Liver (tissue), 9 donors: ENCODE results near the gene CTU2. TPM values are rescaled to one million over a fixed set of nuclear protein-coding genes. Genes with fewer than 3 reads are reported as not detected.

ENCODE experiments used
- DNase-seq: peaks from one replicate; pipeline ENCODE4 v3.0.0-alpha.2; 2017; ENCODE audit warnings: low spot score
- H3K27ac ChIP-seq, 2 donors: one replicate each; pipeline ENCODE4 v1.7.0; 2013; ENCODE audit warnings: inconsistent platforms in 2 of 2, low read length in 2 of 2, control low read depth in 1 of 2, low read depth in 1 of 2, mild to moderate bottlenecking in 1 of 2
- H3K27me3 ChIP-seq, 4 donors: one replicate each; pipeline versions ENCODE4 v1.6.1 to v1.7.0; 2013; ENCODE audit warnings: low read length in 3 of 4, inconsistent platforms in 1 of 4, mild to moderate bottlenecking in 1 of 4, moderate library complexity in 1 of 4; ENCODE audit not compliant: control insufficient read depth in 4 of 4, insufficient read depth in 4 of 4
- H3K36me3 ChIP-seq, 4 donors: one replicate each; pipeline versions ENCODE4 v1.6.1 to v1.7.0; 2013; ENCODE audit warnings: low read length in 3 of 4, mild to moderate bottlenecking in 3 of 4, low read depth in 1 of 4, moderate library complexity in 1 of 4; ENCODE audit not compliant: control insufficient read depth in 4 of 4, insufficient read depth in 3 of 4
- H3K4me1 ChIP-seq, 4 donors: one replicate each; pipeline versions ENCODE4 v1.6.1 to v1.7.0; 2013; ENCODE audit warnings: low read length in 3 of 4, mild to moderate bottlenecking in 3 of 4, moderate library complexity in 1 of 4; ENCODE audit not compliant: control insufficient read depth in 4 of 4, insufficient read depth in 4 of 4
- H3K4me3 ChIP-seq, 3 donors: one replicate each; pipeline versions ENCODE4 v1.6.1 to v1.7.0; 2013; ENCODE audit warnings: low read length in 3 of 3, control low read depth in 1 of 3, low read depth in 1 of 3, mild to moderate bottlenecking in 1 of 3
- H3K9ac ChIP-seq, 2 donors: one replicate each; pipeline ENCODE4 v1.7.0; 2013; ENCODE audit warnings: low read length in 2 of 2, mild to moderate bottlenecking in 2 of 2, moderate library complexity in 2 of 2, control low read depth in 1 of 2, low read depth in 1 of 2
- H3K9me3 ChIP-seq, 4 donors: one replicate each; pipeline versions ENCODE4 v1.6.1 to v1.7.0; 2013; ENCODE audit warnings: low read length in 3 of 4; ENCODE audit not compliant: control insufficient read depth in 4 of 4
- EGR1 ChIP-seq, 2 donors: IDR thresholded peaks; 2 replicates each; pipeline ENCODE4 v1.6.1; 2016 to 2018; ENCODE audit warnings: antibody characterized with exemption in 2 of 2, low read depth in 2 of 2
- FOXA1 ChIP-seq: IDR thresholded peaks from 2 replicates; pipeline ENCODE4 v1.6.1; 2016; ENCODE audit warnings: antibody characterized with exemption
- FOXA2 ChIP-seq: IDR thresholded peaks from 2 replicates; pipeline ENCODE4 v1.6.1; 2016; ENCODE audit warnings: antibody characterized with exemption
- GABPA ChIP-seq, 2 donors: IDR thresholded peaks in 1 of 2; conservative IDR thresholded peaks in 1 of 2; 2 replicates each; pipeline ENCODE4 v1.6.1; 2016; ENCODE audit warnings: antibody characterized with exemption in 2 of 2, mild to moderate bottlenecking in 1 of 2, moderate library complexity in 1 of 2
- HNF4A ChIP-seq, 2 donors: conservative IDR thresholded peaks; 2 replicates each; pipeline ENCODE4 v1.6.1; 2016; ENCODE audit warnings: antibody characterized with exemption in 2 of 2, mild to moderate bottlenecking in 2 of 2
- HNF4G ChIP-seq: IDR thresholded peaks from 2 replicates; pipeline ENCODE4 v1.6.1; 2016; ENCODE audit warnings: antibody characterized with exemption
- JUND ChIP-seq, 2 donors: IDR thresholded peaks; 2 replicates each; pipeline ENCODE4 v1.6.1; 2016; ENCODE audit warnings: antibody characterized with exemption in 2 of 2
- NR2F2 ChIP-seq: IDR thresholded peaks from 2 replicates; pipeline ENCODE4 v1.6.1; 2016; ENCODE audit warnings: antibody characterized with exemption
- RAD21 ChIP-seq, 2 donors: IDR thresholded peaks; 2 replicates each; pipeline ENCODE4 v1.6.1; 2016; ENCODE audit warnings: antibody characterized with exemption in 2 of 2, mild to moderate bottlenecking in 2 of 2
- RXRA ChIP-seq, 2 donors: IDR thresholded peaks; 2 replicates each; pipeline ENCODE4 v1.6.1; 2017 to 2018; ENCODE audit warnings: antibody characterized with exemption in 2 of 2, mild to moderate bottlenecking in 1 of 2
- SP1 ChIP-seq: IDR thresholded peaks from 2 replicates; pipeline ENCODE4 v1.6.1; 2018; ENCODE audit warnings: antibody characterized with exemption, mild to moderate bottlenecking
- TAF1 ChIP-seq: conservative IDR thresholded peaks from 2 replicates; pipeline ENCODE4 v1.6.1; 2016; ENCODE audit warnings: antibody characterized with exemption, mild to moderate bottlenecking
- YY1 ChIP-seq: IDR thresholded peaks from 2 replicates; pipeline ENCODE4 v1.6.1; 2016; ENCODE audit warnings: antibody characterized with exemption, mild to moderate bottlenecking
- WGBS: extraction: QIAGEN DNeasy Blood & Tissue Kit; methylation state at CpG from one replicate; pipeline ENCODE4 v1.1.7; 2013; 5-methylcytosine and 5-hydroxymethylcytosine counted together
- polyA plus RNA-seq, 2 donors: library from polyadenylated mRNA; stranded (reverse) in 1 of 2; unstranded in 1 of 2; fragments of 200-250 nt in 1 of 2; fragments of >200 nt in 1 of 2; fragmentation: Nextera tagmentation in 1 of 2; extraction: Ambion mirVana in 1 of 2; gene quantifications; one replicate each; pipeline versions ENCODE4 v1.2.1 to v1.2.3, GENCODE V29; 2013 to 2015
- total RNA-seq, 2 donors: library from RNA; depleted of rRNA; stranded (reverse); fragments of >200 nt; gene quantifications; one replicate each; pipeline ENCODE4 v1.2.3, GENCODE V29; 2014
- TF ChIP-seq, protein P1 (sequence below): IDR thresholded peaks from 2 replicates; pipeline ENCODE4 v1.6.1; 2016; ENCODE audit warnings: antibody characterized with exemption
- TF ChIP-seq, protein P2 (sequence below): IDR thresholded peaks from 2 replicates; pipeline ENCODE4 v1.6.1; 2016; ENCODE audit warnings: antibody characterized with exemption
- TF ChIP-seq, protein P3 (sequence below): IDR thresholded peaks from 2 replicates; pipeline ENCODE4 v1.6.1; 2016; ENCODE audit warnings: antibody characterized with exemption, mild to moderate bottlenecking
- TF ChIP-seq, protein P4 (sequence below): IDR thresholded peaks from 2 replicates; pipeline ENCODE4 v1.6.1; 2016; ENCODE audit warnings: antibody characterized with exemption
- TF ChIP-seq, protein P5 (sequence below): fragments of 150-350 bp; IDR thresholded peaks from 2 replicates; pipeline ENCODE4 v1.5.1; 2017; ENCODE audit warnings: improper control_type of control experiment, low read depth, low read length; ENCODE audit not compliant: missing input control
- donor health status: healthy.
- donor health status: healthy.
- donor health status: healthy.
- donor health status: healthy.
- donor health status: healthy.

Gene CTU2
- total and polyA plus RNA-seq, 4 donors = 7.0 to 8.5 (median 7.4) TPM

DNA sequence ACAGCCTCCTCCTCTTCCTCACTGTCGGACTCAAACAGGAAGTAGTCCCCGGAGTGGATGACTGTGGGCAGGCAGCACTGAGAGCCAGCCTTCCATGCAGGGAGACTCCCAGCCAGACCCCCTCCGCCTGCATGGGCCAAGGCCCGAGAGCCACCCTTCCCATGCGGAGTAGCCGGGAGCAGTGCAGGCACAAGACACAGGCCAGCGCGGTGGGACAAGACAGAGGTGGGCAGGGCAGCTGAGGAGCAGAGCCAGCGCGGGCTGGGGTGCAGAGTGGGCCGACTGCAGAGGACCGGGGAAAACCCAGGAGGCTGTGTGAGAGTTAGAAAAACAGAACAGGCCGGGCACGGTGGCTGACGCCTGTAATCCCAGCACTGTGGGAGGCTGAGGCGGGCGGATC is 17.6 kb downstream of the CTU2 start (continued):
- TF ChIP-seq, protein P1, sequence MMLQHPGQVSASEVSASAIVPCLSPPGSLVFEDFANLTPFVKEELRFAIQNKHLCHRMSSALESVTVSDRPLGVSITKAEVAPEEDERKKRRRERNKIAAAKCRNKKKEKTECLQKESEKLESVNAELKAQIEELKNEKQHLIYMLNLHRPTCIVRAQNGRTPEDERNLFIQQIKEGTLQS = no peak

DNA sequence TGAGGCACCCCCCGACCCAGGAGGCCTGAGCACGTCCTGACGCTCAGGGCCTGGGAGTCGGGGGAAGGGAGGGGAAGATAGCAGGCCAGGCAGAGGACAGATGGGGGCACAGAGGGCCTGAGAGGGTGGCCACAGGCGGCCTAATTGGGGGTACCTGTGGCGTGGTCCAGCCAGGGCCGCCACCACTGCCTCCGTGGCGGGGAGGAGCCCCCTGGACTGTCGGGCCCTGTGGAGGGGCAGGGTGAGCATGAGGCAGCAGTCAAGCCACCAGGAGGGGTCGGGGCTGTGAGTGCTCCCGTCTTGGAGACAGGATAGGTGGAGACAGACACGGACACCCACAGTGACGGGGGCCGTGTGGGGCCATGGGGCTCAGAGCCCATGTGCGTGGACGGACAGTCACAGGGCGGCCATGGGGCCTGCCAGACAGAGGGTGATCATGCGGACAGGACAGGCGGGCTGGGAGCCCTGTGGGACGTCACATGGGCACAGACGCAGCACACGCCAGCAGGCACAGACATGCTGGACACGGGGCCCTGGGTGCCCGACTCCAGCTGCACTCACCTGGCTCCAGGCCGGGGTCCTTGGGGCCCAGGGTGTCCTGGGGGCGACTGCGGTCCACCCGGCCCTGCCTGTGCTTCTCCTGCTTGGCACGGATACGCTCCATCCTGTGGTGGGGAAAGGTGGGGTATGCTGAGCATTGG is 18.7 kb downstream of the CTU2 start:
- Histone ChIP-seq H3K9me3 (no peaks in the 10 kb centered on the region), H3K9ac (no peak overlapping the region), H3K4me3 (no peak overlapping the region), H3K27ac (no peak overlapping the region), H3K36me3 (peaks cover 5 to 73% (median 36%) of the 10 kb centered on the region in 4 donors), H3K4me1 (no peaks in the 10 kb centered on the region), H3K27me3 (no peaks in the 10 kb centered on the region)
- TF ChIP-seq, protein P2, sequence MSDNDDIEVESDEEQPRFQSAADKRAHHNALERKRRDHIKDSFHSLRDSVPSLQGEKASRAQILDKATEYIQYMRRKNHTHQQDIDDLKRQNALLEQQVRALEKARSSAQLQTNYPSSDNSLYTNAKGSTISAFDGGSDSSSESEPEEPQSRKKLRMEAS = no peak
- TF ChIP-seq RAD21 (IDR thresholded peaks at IDR 0.05) = no peak
- no peak for TF ChIP-seq FOXA1
- no peak for TF ChIP-seq HNF4G
- TF ChIP-seq, protein P3, sequence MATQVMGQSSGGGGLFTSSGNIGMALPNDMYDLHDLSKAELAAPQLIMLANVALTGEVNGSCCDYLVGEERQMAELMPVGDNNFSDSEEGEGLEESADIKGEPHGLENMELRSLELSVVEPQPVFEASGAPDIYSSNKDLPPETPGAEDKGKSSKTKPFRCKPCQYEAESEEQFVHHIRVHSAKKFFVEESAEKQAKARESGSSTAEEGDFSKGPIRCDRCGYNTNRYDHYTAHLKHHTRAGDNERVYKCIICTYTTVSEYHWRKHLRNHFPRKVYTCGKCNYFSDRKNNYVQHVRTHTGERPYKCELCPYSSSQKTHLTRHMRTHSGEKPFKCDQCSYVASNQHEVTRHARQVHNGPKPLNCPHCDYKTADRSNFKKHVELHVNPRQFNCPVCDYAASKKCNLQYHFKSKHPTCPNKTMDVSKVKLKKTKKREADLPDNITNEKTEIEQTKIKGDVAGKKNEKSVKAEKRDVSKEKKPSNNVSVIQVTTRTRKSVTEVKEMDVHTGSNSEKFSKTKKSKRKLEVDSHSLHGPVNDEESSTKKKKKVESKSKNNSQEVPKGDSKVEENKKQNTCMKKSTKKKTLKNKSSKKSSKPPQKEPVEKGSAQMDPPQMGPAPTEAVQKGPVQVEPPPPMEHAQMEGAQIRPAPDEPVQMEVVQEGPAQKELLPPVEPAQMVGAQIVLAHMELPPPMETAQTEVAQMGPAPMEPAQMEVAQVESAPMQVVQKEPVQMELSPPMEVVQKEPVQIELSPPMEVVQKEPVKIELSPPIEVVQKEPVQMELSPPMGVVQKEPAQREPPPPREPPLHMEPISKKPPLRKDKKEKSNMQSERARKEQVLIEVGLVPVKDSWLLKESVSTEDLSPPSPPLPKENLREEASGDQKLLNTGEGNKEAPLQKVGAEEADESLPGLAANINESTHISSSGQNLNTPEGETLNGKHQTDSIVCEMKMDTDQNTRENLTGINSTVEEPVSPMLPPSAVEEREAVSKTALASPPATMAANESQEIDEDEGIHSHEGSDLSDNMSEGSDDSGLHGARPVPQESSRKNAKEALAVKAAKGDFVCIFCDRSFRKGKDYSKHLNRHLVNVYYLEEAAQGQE = no peak
- TF ChIP-seq HNF4A (conservative IDR thresholded peaks at IDR 0.05) = no peak
- TF ChIP-seq TAF1 = no peak
- TF ChIP-seq, protein P4, sequence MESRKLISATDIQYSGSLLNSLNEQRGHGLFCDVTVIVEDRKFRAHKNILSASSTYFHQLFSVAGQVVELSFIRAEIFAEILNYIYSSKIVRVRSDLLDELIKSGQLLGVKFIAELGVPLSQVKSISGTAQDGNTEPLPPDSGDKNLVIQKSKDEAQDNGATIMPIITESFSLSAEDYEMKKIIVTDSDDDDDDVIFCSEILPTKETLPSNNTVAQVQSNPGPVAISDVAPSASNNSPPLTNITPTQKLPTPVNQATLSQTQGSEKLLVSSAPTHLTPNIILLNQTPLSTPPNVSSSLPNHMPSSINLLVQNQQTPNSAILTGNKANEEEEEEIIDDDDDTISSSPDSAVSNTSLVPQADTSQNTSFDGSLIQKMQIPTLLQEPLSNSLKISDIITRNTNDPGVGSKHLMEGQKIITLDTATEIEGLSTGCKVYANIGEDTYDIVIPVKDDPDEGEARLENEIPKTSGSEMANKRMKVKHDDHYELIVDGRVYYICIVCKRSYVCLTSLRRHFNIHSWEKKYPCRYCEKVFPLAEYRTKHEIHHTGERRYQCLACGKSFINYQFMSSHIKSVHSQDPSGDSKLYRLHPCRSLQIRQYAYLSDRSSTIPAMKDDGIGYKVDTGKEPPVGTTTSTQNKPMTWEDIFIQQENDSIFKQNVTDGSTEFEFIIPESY = no peak
- no peak for TF ChIP-seq YY1
- TF ChIP-seq FOXA2 = no peak
- TF ChIP-seq, protein P5, sequence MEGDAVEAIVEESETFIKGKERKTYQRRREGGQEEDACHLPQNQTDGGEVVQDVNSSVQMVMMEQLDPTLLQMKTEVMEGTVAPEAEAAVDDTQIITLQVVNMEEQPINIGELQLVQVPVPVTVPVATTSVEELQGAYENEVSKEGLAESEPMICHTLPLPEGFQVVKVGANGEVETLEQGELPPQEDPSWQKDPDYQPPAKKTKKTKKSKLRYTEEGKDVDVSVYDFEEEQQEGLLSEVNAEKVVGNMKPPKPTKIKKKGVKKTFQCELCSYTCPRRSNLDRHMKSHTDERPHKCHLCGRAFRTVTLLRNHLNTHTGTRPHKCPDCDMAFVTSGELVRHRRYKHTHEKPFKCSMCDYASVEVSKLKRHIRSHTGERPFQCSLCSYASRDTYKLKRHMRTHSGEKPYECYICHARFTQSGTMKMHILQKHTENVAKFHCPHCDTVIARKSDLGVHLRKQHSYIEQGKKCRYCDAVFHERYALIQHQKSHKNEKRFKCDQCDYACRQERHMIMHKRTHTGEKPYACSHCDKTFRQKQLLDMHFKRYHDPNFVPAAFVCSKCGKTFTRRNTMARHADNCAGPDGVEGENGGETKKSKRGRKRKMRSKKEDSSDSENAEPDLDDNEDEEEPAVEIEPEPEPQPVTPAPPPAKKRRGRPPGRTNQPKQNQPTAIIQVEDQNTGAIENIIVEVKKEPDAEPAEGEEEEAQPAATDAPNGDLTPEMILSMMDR = no peak
- no peak for TF ChIP-seq EGR1 (IDR thresholded peaks at IDR 0.05; ENCODE audit: low read depth in 2 of 2)
- no peak for TF ChIP-seq NR2F2
- no peak for TF ChIP-seq SP1
- no peak for TF ChIP-seq RXRA (IDR thresholded peaks at IDR 0.05)
- TF ChIP-seq GABPA (IDR thresholded peaks at IDR 0.05 in 1 of 2, conservative IDR thresholded peaks at IDR 0.05 in 1 of 2) = no peak
- TF ChIP-seq JUND (IDR thresholded peaks at IDR 0.05) = no peak
- DNase-seq = no peak
- WGBS = 94% methylated on average over 31 of the region's 31 CpGs
